ENCODE measurements around the gene TNPO3.

TNPO3 gene

DNA sequence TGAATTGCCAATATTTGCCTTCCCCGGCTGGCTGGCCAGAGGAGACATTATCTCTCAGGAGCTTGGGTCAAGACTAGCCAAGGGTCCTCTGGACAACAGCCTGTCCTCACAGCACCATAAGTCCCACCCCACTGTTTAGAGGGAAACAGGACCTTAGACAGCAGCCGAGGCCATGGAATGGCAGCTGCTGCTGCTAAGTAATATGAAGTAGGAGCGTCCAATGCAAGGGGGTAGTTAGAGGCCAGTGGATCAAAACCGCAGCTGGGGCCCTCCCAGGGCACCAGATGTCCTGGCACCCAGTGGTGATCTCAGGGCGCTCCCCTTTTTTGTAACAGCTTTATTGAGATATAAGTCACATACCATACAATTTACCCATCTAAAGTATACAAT lies 131.5 kb downstream of the TNPO3 start:
- DNase-seq (ENCODE audit: low read depth) = no peak
- H3K4me1 ChIP-seq (ENCODE audit: control insufficient read depth, insufficient read depth, low read length) = no peaks in the 10 kb centered on the region
- no peak overlapping the region for H3K4me3 ChIP-seq (ENCODE audit: low read length)
- H3K27me3 ChIP-seq (replicated peaks; ENCODE audit: control insufficient read depth, insufficient read depth, low read length) = peaks cover 51% of the 10 kb centered on the region
- H3K9me3 ChIP-seq (ENCODE audit: control insufficient read depth, low read length) = no peaks in the 10 kb centered on the region
- H3K9ac ChIP-seq (ENCODE audit: low read length) = no peak overlapping the region
- no peaks in the 10 kb centered on the region for H3K36me3 ChIP-seq (ENCODE audit: control insufficient read depth, insufficient read depth, low read length, severe bottlenecking)

DNA sequence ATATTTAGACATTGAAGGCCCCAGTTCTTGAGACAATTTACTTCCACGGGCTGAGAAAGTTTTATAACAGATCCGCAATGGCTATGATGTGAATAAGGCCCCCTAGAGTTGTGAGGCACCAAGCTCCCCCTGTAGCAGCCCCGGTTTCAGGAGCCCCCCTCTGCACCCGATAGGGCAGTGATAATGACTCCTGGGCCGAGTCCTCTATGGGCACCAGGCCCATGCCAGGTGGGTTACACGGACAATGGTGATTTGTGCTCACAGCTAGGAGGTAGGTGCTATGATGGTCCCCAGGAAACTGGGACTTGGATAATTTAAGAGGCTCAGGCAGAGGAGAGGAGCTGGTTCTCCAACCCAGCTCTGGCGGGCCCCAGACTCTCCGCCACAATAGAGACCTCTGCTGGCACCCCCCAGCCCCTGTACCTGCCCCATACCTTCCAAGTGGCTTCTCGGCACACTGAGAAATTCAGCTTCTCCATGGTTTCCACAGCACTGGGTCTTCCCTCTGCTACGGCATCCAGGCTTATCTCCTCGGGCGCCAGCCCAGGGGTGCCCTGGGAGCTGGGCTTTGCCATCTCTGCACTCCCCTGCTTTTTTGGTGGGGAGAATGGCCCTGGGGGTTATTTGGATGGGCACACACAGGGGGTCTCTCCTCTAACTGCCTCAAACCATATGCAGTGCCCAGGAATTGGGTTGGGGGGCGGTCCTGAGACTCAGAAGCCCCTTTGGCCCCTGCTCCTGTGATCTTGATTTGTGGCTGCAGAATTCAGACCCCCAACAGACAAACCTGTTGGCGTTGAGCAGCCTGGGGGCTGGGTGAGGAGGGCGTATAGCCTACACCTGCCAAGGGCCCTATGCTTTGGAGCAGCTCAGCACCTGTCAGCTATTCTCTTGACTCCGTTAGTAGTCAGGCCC lies 132.2 kb downstream of the TNPO3 start:
- Histone ChIP-seq H3K9me3 (ENCODE audit: control insufficient read depth, low read length) (no peaks in the 10 kb centered on the region), H3K9ac (ENCODE audit: low read length) (no peak overlapping the region), H3K4me1 (ENCODE audit: control insufficient read depth, insufficient read depth, low read length) (no peaks in the 10 kb centered on the region), H3K36me3 (ENCODE audit: control insufficient read depth, insufficient read depth, low read length, severe bottlenecking) (no peaks in the 10 kb centered on the region), H3K27me3 (replicated peaks; ENCODE audit: control insufficient read depth, insufficient read depth, low read length) (peaks cover 57% of the 10 kb centered on the region), H3K4me3 (ENCODE audit: low read length) (no peak overlapping the region)
- no peak for DNase-seq (ENCODE audit: low read depth)

DNA sequence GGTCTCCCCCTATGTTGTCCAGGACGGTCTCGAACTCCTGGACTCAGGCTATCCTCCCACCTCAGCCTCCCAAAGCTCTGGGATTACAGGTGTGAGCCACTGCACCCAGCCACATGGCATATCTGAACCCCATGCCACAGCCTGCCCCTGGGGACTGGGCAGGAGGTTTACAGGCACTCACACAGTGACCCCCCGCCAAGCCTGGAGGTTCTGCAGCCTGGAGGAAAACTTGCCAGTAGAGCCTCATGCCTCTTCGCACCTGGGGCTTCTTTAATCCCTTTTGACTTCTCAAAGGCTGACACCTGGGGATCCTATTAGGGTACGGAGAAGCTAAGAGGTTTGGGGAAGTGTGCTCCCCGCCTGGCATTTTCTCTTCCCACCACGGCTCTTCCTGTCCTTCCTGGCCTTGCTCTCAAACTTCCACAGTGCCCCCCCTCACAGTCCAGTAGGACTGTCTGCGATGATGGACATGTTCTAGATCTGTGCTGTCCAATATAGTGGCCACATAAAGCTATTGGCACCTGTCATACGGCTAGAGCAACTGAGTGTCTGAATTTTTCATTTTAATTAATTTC lies 133.0 kb downstream of the TNPO3 start:
- Histone ChIP-seq H3K9me3 (ENCODE audit: control insufficient read depth, low read length) (no peaks in the 10 kb centered on the region), H3K36me3 (ENCODE audit: control insufficient read depth, insufficient read depth, low read length, severe bottlenecking) (no peaks in the 10 kb centered on the region), H3K27me3 (replicated peaks; ENCODE audit: control insufficient read depth, insufficient read depth, low read length) (peaks cover 60% of the 10 kb centered on the region), H3K9ac (ENCODE audit: low read length) (no peak overlapping the region), H3K4me3 (ENCODE audit: low read length) (no peak overlapping the region), H3K4me1 (ENCODE audit: control insufficient read depth, insufficient read depth, low read length) (no peaks in the 10 kb centered on the region)
- DNase-seq (ENCODE audit: low read depth) = no peak

DNA sequence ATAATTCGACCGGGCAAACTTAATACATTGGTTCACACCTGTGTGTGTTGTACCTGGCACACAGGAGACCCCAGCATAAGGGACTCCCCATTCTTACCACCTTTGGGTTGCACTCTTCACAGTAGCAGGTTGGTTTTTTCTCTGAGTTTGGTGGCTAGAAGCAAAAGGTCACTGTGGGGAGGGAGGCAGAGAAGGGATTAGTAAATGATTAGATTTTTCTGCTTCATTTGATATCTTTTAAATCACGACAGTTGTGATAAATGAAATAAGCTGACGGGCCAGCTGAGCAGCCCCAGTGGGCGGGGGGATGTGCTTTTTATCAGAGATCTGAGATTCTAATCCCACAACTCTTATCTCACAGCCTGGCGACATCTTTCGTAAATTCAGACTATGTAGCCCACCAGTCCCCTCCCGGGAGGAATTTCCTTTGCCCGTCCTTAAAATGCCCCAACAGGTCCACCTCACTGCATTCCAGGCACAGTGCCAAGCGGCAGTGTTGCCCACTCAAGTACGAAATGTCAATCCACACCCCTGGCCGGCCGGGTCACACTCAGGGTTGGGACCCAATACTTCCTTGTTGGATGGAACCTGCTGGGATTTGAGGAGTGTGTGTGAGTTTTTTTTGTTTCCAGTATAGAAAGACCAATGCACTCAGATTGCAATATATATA lies 133.9 kb downstream of the TNPO3 start:
- peaks cover 69% of the 10 kb centered on the region for H3K27me3 ChIP-seq (replicated peaks; ENCODE audit: control insufficient read depth, insufficient read depth, low read length)
- DNase-seq (ENCODE audit: low read depth) = no peak

DNA sequence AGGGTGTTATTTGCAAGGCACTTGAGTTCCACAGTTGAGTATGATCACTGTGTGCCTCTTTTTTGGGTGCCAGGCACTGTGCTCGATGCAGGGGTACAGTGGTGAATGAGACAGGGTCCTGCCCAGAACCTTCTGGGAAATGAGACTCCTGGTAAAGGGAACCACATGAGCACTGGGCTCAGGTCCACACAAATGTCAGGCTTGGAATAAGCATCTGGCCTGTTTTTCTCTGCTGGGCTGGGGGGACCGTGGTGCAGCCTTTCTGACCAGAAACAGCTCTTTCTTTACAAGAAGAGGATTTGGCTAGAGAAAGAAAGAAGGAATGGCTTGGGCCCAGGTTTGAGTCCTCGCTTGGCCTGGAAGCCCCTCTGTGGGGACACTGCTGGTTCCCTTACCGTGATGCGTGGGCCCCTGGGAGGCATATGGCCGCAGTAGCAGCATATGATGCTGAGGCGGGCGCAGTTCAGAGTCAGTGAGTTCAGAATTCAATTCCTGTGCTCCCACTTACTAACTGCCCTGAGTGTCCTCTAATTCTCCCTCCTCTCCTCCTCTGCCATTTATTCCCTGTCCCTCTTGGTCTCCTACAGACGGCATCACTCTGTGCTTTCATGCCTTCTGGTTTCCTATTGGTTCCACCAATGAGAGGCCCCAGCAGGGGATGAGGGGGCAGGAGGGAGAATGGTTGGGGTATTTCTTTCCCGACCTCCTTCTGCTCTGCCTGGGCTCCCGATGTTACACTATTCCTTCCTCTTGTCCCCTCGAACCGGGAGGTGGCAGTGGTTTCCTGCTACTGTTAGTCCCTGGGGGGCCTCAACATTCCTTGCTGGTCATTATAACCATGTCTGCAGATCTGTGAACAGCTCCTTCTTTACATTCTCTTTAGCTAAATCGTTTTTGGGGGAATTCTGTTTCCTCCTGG lies 134.8 kb downstream of the TNPO3 start:
- Histone ChIP-seq H3K4me3 (ENCODE audit: low read length) (no peak overlapping the region), H3K36me3 (ENCODE audit: control insufficient read depth, insufficient read depth, low read length, severe bottlenecking) (no peaks in the 10 kb centered on the region), H3K9ac (ENCODE audit: low read length) (no peak overlapping the region), H3K9me3 (ENCODE audit: control insufficient read depth, low read length) (no peaks in the 10 kb centered on the region), H3K27me3 (replicated peaks; ENCODE audit: control insufficient read depth, insufficient read depth, low read length) (peaks cover 69% of the 10 kb centered on the region), H3K4me1 (ENCODE audit: control insufficient read depth, insufficient read depth, low read length) (no peaks in the 10 kb centered on the region)
- DNase-seq (ENCODE audit: low read depth) = no peak

More for the DNA sequence above, 133.9 kb downstream of the TNPO3 start:
- Histone ChIP-seq H3K4me1 (ENCODE audit: control insufficient read depth, insufficient read depth, low read length) (no peaks in the 10 kb centered on the region), H3K9me3 (ENCODE audit: control insufficient read depth, low read length) (no peaks in the 10 kb centered on the region), H3K36me3 (ENCODE audit: control insufficient read depth, insufficient read depth, low read length, severe bottlenecking) (no peaks in the 10 kb centered on the region), H3K4me3 (ENCODE audit: low read length) (no peak overlapping the region), H3K9ac (ENCODE audit: low read length) (no peak overlapping the region)

DNA sequence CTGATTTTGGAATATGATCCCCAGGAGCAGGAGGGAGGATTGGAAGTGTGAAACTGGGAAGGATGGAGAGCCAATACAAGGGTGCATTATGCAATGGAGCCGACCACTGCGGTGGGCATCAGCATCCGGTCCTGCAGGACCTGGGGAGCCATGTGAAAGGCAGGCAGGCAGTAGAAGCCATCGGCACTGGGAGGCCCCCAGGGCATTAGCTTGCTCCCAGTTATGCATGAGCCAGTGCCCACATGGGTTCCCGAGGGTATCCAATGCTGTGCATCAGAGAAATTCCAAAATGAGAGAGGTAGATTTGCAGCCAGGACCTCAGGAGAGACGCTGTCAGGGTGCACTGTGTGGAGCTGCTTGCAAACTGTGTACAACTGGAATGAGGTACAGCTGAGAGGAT lies 135.7 kb downstream of the TNPO3 start:
- H3K4me3 ChIP-seq (ENCODE audit: low read length) = no peak overlapping the region
- H3K27me3 ChIP-seq (replicated peaks; ENCODE audit: control insufficient read depth, insufficient read depth, low read length) = peaks cover 75% of the 10 kb centered on the region

DNA sequence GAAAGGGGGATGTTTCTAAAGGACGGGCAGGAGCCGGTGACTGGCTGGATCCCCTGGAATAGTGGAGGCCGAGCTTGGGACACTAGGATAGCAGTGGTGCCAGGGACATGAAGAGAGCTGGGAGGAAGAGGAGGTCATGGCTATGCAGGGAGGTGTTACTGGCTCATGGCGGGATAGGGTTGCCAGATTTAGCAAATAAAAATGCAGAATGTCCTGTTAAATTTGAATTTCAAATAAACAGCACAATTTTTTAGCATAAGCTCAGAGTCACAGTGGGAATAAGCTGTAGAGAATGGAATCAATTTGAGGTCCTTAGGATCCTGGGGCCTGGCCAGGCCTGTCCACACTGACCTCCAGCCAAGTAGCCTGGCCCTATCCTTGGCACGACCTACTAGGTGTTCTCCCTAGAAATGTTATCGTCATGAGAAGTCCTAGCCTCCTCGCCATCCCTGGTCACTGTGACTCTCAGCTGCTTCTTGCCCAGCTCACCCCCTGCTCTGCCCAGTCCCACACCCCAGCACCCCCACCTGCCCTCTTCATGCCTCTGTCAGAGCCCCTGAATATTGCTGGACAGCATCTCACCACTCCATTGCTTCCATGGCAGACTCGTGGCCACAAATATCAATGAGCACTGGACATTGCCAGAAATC lies 136.8 kb downstream of the TNPO3 start:
- Histone ChIP-seq H3K4me1 (ENCODE audit: control insufficient read depth, insufficient read depth, low read length) (no peaks in the 10 kb centered on the region), H3K4me3 (ENCODE audit: low read length) (no peak overlapping the region), H3K27me3 (replicated peaks; ENCODE audit: control insufficient read depth, insufficient read depth, low read length) (peaks cover 74% of the 10 kb centered on the region), H3K36me3 (ENCODE audit: control insufficient read depth, insufficient read depth, low read length, severe bottlenecking) (no peaks in the 10 kb centered on the region), H3K9me3 (ENCODE audit: control insufficient read depth, low read length) (no peaks in the 10 kb centered on the region), H3K9ac (ENCODE audit: low read length) (no peak overlapping the region)
- DNase-seq (ENCODE audit: low read depth) = no peak

More for the DNA sequence above, 135.7 kb downstream of the TNPO3 start:
- H3K36me3 ChIP-seq (ENCODE audit: control insufficient read depth, insufficient read depth, low read length, severe bottlenecking) = no peaks in the 10 kb centered on the region
- H3K9me3 ChIP-seq (ENCODE audit: control insufficient read depth, low read length) = no peaks in the 10 kb centered on the region
- no peaks in the 10 kb centered on the region for H3K4me1 ChIP-seq (ENCODE audit: control insufficient read depth, insufficient read depth, low read length)
- no peak overlapping the region for H3K9ac ChIP-seq (ENCODE audit: low read length)
- DNase-seq (ENCODE audit: low read depth) = no peak

DNA sequence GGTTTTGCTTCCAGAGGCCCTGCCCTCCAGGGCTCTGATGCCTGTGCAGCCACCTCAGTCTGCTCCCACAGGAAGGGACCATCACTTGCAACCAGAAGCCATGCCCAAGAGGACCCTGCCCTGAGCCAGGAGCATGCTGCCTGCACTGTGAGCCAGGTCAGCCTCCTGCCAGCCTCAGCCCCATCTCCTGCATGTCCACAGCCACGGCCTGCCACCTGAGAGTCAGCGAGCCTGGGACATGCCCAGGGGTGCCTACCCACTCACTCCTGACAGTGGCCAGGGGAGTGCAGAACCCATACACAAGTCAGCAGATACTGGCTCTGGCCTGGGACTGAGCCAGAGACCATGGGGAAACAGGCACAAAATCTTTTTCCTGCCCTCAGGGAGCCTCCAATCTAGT lies 137.8 kb downstream of the TNPO3 start:
- H3K4me1 ChIP-seq (ENCODE audit: control insufficient read depth, insufficient read depth, low read length) = no peaks in the 10 kb centered on the region
- peaks cover 66% of the 10 kb centered on the region for H3K27me3 ChIP-seq (replicated peaks; ENCODE audit: control insufficient read depth, insufficient read depth, low read length)
- DNase-seq (ENCODE audit: low read depth) = no peak

DNA sequence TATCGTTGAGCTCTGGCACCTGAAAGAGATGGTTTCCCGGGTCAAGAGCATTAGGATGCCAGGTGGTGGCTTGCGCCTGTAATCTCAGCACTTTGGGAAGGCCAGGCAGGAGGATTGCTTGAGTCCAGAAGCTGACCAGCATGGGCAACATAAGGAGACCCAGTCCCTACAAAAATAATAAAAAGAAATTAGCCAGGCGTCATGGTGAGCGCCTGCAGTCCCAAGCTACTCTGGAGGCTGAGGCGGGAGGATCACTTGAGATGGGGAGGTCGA lies 138.3 kb downstream of the TNPO3 start:
- H3K9ac ChIP-seq (ENCODE audit: low read length) = no peak overlapping the region
- no peak overlapping the region for H3K4me3 ChIP-seq (ENCODE audit: low read length)
- no peaks in the 10 kb centered on the region for H3K36me3 ChIP-seq (ENCODE audit: control insufficient read depth, insufficient read depth, low read length, severe bottlenecking)
- DNase-seq (ENCODE audit: low read depth) = no peak
- H3K27me3 ChIP-seq (replicated peaks; ENCODE audit: control insufficient read depth, insufficient read depth, low read length) = peaks cover 66% of the 10 kb centered on the region
- no peaks in the 10 kb centered on the region for H3K9me3 ChIP-seq (ENCODE audit: control insufficient read depth, low read length)
- H3K4me1 ChIP-seq (ENCODE audit: control insufficient read depth, insufficient read depth, low read length) = no peaks in the 10 kb centered on the region

More for the DNA sequence above, 137.8 kb downstream of the TNPO3 start:
- H3K36me3 ChIP-seq (ENCODE audit: control insufficient read depth, insufficient read depth, low read length, severe bottlenecking) = no peaks in the 10 kb centered on the region
- no peaks in the 10 kb centered on the region for H3K9me3 ChIP-seq (ENCODE audit: control insufficient read depth, low read length)
- no peak overlapping the region for H3K9ac ChIP-seq (ENCODE audit: low read length)
- no peak overlapping the region for H3K4me3 ChIP-seq (ENCODE audit: low read length)

DNA sequence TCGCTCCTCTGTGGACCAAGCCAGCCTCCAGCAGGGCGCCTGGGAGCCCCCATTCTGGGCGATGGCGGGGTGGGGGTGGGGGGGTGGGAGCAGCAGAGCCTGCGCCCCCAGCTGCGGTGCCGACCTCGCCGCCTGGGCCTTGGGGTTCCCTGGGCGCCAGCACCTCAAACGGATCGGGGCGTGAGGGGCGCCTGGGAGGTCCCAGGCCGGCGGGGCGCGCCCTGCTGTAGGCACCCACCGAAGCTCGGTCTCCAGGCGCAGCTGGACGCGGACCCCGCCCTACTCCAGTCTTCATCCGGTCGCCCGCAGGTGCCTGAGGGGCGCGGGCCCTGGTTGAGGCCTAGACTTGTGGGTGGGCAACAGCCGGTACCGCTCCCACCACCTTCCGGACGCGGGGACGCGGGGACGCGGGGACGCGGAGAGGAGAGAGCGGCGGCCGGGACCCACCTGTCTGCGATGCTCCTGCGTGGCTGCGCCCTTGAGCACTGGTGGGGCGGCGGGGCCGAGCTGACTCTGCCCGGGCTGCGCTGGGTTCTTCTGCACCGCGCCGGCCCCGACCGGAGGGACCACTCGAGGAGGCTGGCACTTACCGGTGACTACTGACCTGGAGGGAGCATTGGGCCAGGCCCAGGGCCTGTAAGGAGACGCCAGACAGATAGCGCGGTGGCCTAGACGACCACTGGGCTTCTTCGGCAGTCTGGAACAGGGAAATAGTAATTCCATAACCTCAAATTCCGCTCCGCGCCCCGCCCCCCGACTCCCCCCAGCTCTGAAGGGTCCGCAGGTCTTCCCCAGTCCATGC lies 138.9 kb downstream of the TNPO3 start:
- no peaks in the 10 kb centered on the region for H3K36me3 ChIP-seq (ENCODE audit: control insufficient read depth, insufficient read depth, low read length, severe bottlenecking)
- no peaks in the 10 kb centered on the region for H3K9me3 ChIP-seq (ENCODE audit: control insufficient read depth, low read length)
- H3K4me3 ChIP-seq (ENCODE audit: low read length) = no peak overlapping the region
- no peaks in the 10 kb centered on the region for H3K4me1 ChIP-seq (ENCODE audit: control insufficient read depth, insufficient read depth, low read length)
- DNase-seq (ENCODE audit: low read depth) = no peak
- peaks cover 68% of the 10 kb centered on the region for H3K27me3 ChIP-seq (replicated peaks; ENCODE audit: control insufficient read depth, insufficient read depth, low read length)
- H3K9ac ChIP-seq (ENCODE audit: low read length) = no peak overlapping the region
